Keratinocyte (primary cell): ENCODE data around the gene DKC1. TPM values are rescaled to one million over a fixed set of nuclear protein-coding genes. Genes with fewer than 3 reads are reported as not detected.

Experiments used
- DNase-seq: peaks from one replicate; pipeline ENCODE4 v3.0.0-alpha.2; 2011; ENCODE audit warnings: low read depth, missing footprints, low spot score
- FAIRE-seq: peaks from 2 replicates; lab custom pipeline; 2011; peaks lifted over from hg19 to GRCh38; lab: Jason Lieb, UNC
- H2AFZ ChIP-seq: 2 replicates; pipeline ENCODE4 v1.6.0; 2012; ENCODE audit warnings: low read length, control low read depth, inconsistent platforms; ENCODE audit not compliant: control insufficient read depth
- H3K27ac ChIP-seq: 2 replicates; pipeline ENCODE4 v1.5.1; 2011; ENCODE audit warnings: low read length; ENCODE audit not compliant: control insufficient read depth, insufficient read depth
- H3K27me3 ChIP-seq: 3 replicates; pipeline ENCODE4 v1.6.0; 2011; ENCODE audit warnings: low read length; ENCODE audit not compliant: control insufficient read depth, insufficient read depth; ENCODE audit errors: extremely low read depth
- H3K36me3 ChIP-seq, 2 experiments: 2 replicates in 1 of 2; 3 replicates in 1 of 2; pipeline ENCODE4 v1.5.1; 2011; ENCODE audit warnings: low read length in 2 of 2, mild to moderate bottlenecking in 1 of 2; ENCODE audit not compliant: control insufficient read depth in 2 of 2, insufficient read depth in 2 of 2; ENCODE audit errors: extremely low read depth in 1 of 2
- H3K4me1 ChIP-seq: 3 replicates; pipeline ENCODE4 v1.5.1; 2011; ENCODE audit warnings: low read length; ENCODE audit not compliant: control insufficient read depth, insufficient read depth; ENCODE audit errors: extremely low read depth
- H3K4me2 ChIP-seq: 3 replicates; pipeline ENCODE4 v1.6.0; 2011; ENCODE audit warnings: low read depth, low read length; ENCODE audit not compliant: control insufficient read depth, insufficient read depth; ENCODE audit errors: extremely low read depth
- H3K4me3 ChIP-seq, 3 experiments: fragments of 200-600 bp in 1 of 3; sonication (generic) in 1 of 3; 2 replicates in 2 of 3; 3 replicates in 1 of 3; pipeline ENCODE4 v1.5.1; 2011 to 2016; ENCODE audit warnings: low read length in 3 of 3, mild to moderate bottlenecking in 3 of 3, control low read depth in 2 of 3, inconsistent platforms in 1 of 3, low read depth in 1 of 3, mixed read lengths in 1 of 3, mixed run types in 1 of 3, moderate library complexity in 1 of 3; ENCODE audit not compliant: control insufficient read depth in 2 of 3, insufficient read depth in 2 of 3; ENCODE audit errors: extremely low read depth in 1 of 3
- H3K79me2 ChIP-seq: 2 replicates; pipeline ENCODE4 v1.6.0; 2012; ENCODE audit warnings: low read length; ENCODE audit not compliant: control insufficient read depth, insufficient read depth
- H3K9ac ChIP-seq: 3 replicates; pipeline ENCODE4 v1.6.0; 2011; ENCODE audit warnings: low read length; ENCODE audit not compliant: control insufficient read depth, insufficient read depth; ENCODE audit errors: extremely low read depth
- H3K9me1 ChIP-seq: 3 replicates; pipeline ENCODE4 v1.6.0; 2011; ENCODE audit warnings: low read length; ENCODE audit not compliant: control insufficient read depth, insufficient read depth; ENCODE audit errors: extremely low read depth
- H3K9me3 ChIP-seq: 2 replicates; pipeline ENCODE4 v1.5.1; 2012; ENCODE audit warnings: low read depth, low read length; ENCODE audit not compliant: control insufficient read depth
- H4K20me1 ChIP-seq: 3 replicates; pipeline ENCODE4 v1.6.0; 2011; ENCODE audit warnings: low read length; ENCODE audit not compliant: control insufficient read depth, insufficient read depth; ENCODE audit errors: extremely low read depth
- EZH2 ChIP-seq: IDR thresholded peaks from one replicate; pipeline ENCODE4 v1.6.1; 2012; ENCODE audit warnings: inconsistent platforms, mild to moderate bottlenecking, low read length, moderate library complexity
- dilution Hi-C: fragments of 300-500 bp; cut with MboI; formaldehyde crosslinking; loops from one replicate; pipeline ENCODE4 v1.7.0; 2020; ENCODE audit warnings: low sequenced_read_pairs; ENCODE audit not compliant: extremely low pct_ligation_motif_present
- polyA plus RNA-seq, 5 experiments: library from polyadenylated mRNA; depleted of rRNA in 3 of 5; stranded (reverse) in 3 of 5; stranded (forward) in 1 of 5; unstranded in 1 of 5; fragments of >200 nt; gene quantifications; 1 replicate in 1 of 5; 2 replicates in 3 of 5; 3 replicates in 1 of 5; pipeline versions ENCODE4 v1.2.1 to v1.2.3, GENCODE V29; 2011 to 2012; ENCODE audit warnings: missing spikeins in 2 of 5, low read depth in 1 of 5, low replicate concordance in 1 of 5
- TF ChIP-seq, protein P1 (sequence below), 3 experiments: IDR thresholded peaks in 1 of 3; conservative IDR thresholded peaks in 1 of 3; optimal IDR thresholded peaks in 1 of 3; 2 replicates in 2 of 3; 3 replicates in 1 of 3; pipeline versions ENCODE3 to v1.5.1; 2011; ENCODE audit warnings: low read length in 3 of 3, mild to moderate bottlenecking in 3 of 3, moderate library complexity in 2 of 3, control low read depth in 1 of 3, inconsistent platforms in 1 of 3; ENCODE audit not compliant: insufficient read depth in 2 of 3; ENCODE audit errors: extremely low read depth in 1 of 3

Gene DKC1
- polyA plus RNA-seq, 1 donor (not counting 4 experiments of a cell fraction or from before 2014, with no cell fraction given) = 80.7 TPM

DNA sequence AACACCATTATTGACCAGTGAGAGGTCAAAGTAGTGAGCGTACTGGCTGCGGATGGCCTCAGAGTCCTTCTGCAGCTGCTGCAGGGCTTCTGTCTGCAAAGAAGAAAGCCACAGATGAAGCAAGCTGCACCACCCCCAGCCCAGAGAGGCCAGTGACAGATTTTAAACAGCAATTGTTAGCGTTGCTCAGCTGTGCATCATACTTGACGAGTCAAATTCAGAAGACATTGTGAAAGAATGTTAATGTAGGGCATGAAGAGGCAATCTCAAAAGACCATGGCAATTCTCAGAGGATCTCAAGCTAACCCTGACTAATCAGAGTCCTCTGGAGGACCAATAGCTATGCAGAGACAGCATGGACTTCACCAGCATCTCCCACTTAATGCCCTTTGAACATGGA lies 16.6 kb downstream of the DKC1 start:
- peaks cover 3% of the 10 kb centered on the region for H4K20me1 ChIP-seq
- no peaks in the 10 kb centered on the region for H3K9me1 ChIP-seq
- peaks cover 12 to 17% of the 10 kb centered on the region in 2 experiments for H3K36me3 ChIP-seq
- H3K4me1 ChIP-seq = no peaks in the 10 kb centered on the region
- no peak overlapping the region for H3K4me3 ChIP-seq
- no peaks in the 10 kb centered on the region for H3K27me3 ChIP-seq
- no peaks in the 10 kb centered on the region for H3K9me3 ChIP-seq
- H3K4me2 ChIP-seq = no peak overlapping the region
- TF ChIP-seq, protein P1, sequence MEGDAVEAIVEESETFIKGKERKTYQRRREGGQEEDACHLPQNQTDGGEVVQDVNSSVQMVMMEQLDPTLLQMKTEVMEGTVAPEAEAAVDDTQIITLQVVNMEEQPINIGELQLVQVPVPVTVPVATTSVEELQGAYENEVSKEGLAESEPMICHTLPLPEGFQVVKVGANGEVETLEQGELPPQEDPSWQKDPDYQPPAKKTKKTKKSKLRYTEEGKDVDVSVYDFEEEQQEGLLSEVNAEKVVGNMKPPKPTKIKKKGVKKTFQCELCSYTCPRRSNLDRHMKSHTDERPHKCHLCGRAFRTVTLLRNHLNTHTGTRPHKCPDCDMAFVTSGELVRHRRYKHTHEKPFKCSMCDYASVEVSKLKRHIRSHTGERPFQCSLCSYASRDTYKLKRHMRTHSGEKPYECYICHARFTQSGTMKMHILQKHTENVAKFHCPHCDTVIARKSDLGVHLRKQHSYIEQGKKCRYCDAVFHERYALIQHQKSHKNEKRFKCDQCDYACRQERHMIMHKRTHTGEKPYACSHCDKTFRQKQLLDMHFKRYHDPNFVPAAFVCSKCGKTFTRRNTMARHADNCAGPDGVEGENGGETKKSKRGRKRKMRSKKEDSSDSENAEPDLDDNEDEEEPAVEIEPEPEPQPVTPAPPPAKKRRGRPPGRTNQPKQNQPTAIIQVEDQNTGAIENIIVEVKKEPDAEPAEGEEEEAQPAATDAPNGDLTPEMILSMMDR (optimal IDR thresholded peaks at IDR 0.05 in 1 of 3, IDR thresholded peaks at IDR 0.05 in 1 of 3, conservative IDR thresholded peaks at IDR 0.05 in 1 of 3; ENCODE audit: extremely low read depth in 1 of 3, insufficient read depth in 2 of 3, low read length in 3 of 3) = no peak
- no peaks in the 10 kb centered on the region for H3K79me2 ChIP-seq
- no peak for DNase-seq
- H3K9ac ChIP-seq = no peak overlapping the region
- no peak overlapping the region for H3K27ac ChIP-seq
- dilution Hi-C loops = no loop called here
- H2AFZ ChIP-seq = no peak overlapping the region
- no peak for FAIRE-seq

DNA sequence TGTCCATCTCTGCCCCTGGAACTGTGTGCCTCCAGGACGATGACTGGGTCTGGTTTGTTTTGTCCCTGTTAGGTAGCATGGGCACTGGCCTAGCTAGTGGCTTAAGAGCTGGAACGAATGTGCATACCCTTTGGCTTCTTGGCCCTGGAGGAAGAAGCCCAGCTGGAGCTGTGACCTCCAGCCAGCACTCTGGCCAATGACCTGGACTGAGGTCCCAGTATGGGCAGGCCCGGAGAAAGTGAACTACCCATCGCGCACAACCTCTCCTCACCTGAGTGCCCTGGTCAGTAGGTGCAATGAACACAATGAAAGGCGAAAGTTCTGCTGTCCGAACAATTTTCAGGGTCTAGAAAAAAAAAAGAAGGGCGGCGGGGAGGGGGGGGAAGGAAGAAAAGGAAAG lies 18.3 kb downstream of the DKC1 start:
- no peak for TF ChIP-seq EZH2
- TF ChIP-seq, protein P1 (optimal IDR thresholded peaks at IDR 0.05 in 1 of 3, IDR thresholded peaks at IDR 0.05 in 1 of 3, conservative IDR thresholded peaks at IDR 0.05 in 1 of 3; ENCODE audit: extremely low read depth in 1 of 3, insufficient read depth in 2 of 3, low read length in 3 of 3) = no peak
- peaks cover 4 to 9% of the 10 kb centered on the region in 2 experiments for H3K36me3 ChIP-seq
- no peak overlapping the region for H3K4me2 ChIP-seq
- H3K27ac ChIP-seq = no peak overlapping the region
- dilution Hi-C loops = no loop called here
- FAIRE-seq = no peak
- no peak overlapping the region for H3K9ac ChIP-seq
- no peaks in the 10 kb centered on the region for H3K9me1 ChIP-seq
- no peaks in the 10 kb centered on the region for H3K4me1 ChIP-seq
- no peaks in the 10 kb centered on the region for H3K27me3 ChIP-seq
- H4K20me1 ChIP-seq = no peaks in the 10 kb centered on the region
- no peaks in the 10 kb centered on the region for H3K9me3 ChIP-seq
- H3K4me3 ChIP-seq = no peak overlapping the region
- no peak for DNase-seq
- no peak overlapping the region for H2AFZ ChIP-seq
- no peaks in the 10 kb centered on the region for H3K79me2 ChIP-seq
